Activated CD4-positive, alpha-beta T cell treated with anti-CD3 and anti-CD28 coated beads for 36 hours (primary cell): ENCODE measurements around the gene FIGNL2. TPM values are rescaled to one million over a fixed set of nuclear protein-coding genes. Genes with fewer than 3 reads are reported as not detected.

Experiments
- ATAC-seq: fragments of 200-7000 bp; cut with Tn5 transposase; one replicate; pipeline ENCODE4 v1.10.0; 2021; ENCODE audit warnings: mild to moderate bottlenecking, moderate library complexity
- CTCF ChIA-PET: fragments of 350-600 bp; sonication (Branson Sonifier 250); formaldehyde crosslinking; loops from one replicate; lab custom pipeline; 2021; ENCODE audit warnings: antibody characterized with exemption; lab: Charles Lee
- POLR2A ChIA-PET: fragments of 350-600 bp; sonication (Branson Sonifier 250); formaldehyde crosslinking; loops from one replicate; lab custom pipeline; 2021; ENCODE audit warnings: antibody characterized with exemption, inconsistent platforms; lab: Charles Lee
- DNase-seq: peaks from one replicate; pipeline ENCODE4 v3.0.0-alpha.2; 2020
- H3K27ac Mint-ChIP-seq: one replicate; pipeline ENCODE4 v1.8.0; 2021; ENCODE audit warnings: mixed read lengths
- H3K27me3 Mint-ChIP-seq: one replicate; pipeline ENCODE4 v1.8.0; 2021; ENCODE audit warnings: mixed read lengths
- H3K36me3 Mint-ChIP-seq: one replicate; pipeline ENCODE4 v1.8.0; 2021; ENCODE audit warnings: low read depth, mixed read lengths
- H3K4me1 Mint-ChIP-seq: one replicate; pipeline ENCODE4 v1.8.0; 2021; ENCODE audit warnings: mixed read lengths
- H3K4me3 Mint-ChIP-seq: one replicate; pipeline ENCODE4 v1.8.0; 2021; ENCODE audit warnings: mild to moderate bottlenecking, moderate library complexity, mixed read lengths
- H3K9me3 Mint-ChIP-seq: one replicate; pipeline ENCODE4 v1.8.0; 2021; ENCODE audit warnings: low read depth, mixed read lengths
- intact Hi-C, 2 experiments: fragments of 100-400 bp; cut with DNase I in 1 of 2; cut with micrococcal nuclease in 1 of 2; formaldehyde crosslinking; loops; one replicate each; pipeline versions ENCODE4 v1.14.2 to v1.15.1; 2022 to 2024; cut with DNase I, micrococcal nuclease
- total RNA-seq, 2 experiments: library from RNA; stranded (reverse); gene quantifications; one replicate each; pipeline ENCODE4 v1.2.3, GENCODE V29; 2021

Gene FIGNL2
- total RNA-seq, 2 experiments from 2014 or later = 0.19 to 0.27 TPM

- intact Hi-C loops = loop anchor here (5.0 to 10.0 kb wide), 7 partner anchors 50 to 587 kb away; partner anchors contain the start of genes ATG101 (in 1 of the 2), DAZAP2 (in 1 of the 2), GALNT6 (in 1 of the 2) and SCN8A (in 1 of the 2)
- H3K4me3 Mint-ChIP-seq = peak overlapping the region; percentile 65
- H3K36me3 Mint-ChIP-seq = no peaks in the 10 kb centered on the region
- H3K27me3 Mint-ChIP-seq = no peaks in the 10 kb centered on the region
- H3K9me3 Mint-ChIP-seq = no peaks in the 10 kb centered on the region
- POLR2A ChIA-PET = no interaction called here
- ATAC-seq (no peak), DNase-seq (no peak)
- CTCF ChIA-PET = interaction anchor here (0.6 to 3.0 kb wide), 2 partner anchors 8 to 176 kb away, joined by 3 to 15 read pairs; a partner anchor contains a TSS
- no peak overlapping the region for H3K27ac Mint-ChIP-seq
- H3K4me1 Mint-ChIP-seq = peaks cover 22% of the 10 kb centered on the region
These were observed 26.3 kb downstream of the FIGNL2 start for GRCh38 chr12:51822261-51822616.

GRCh38 chr12:51821440-51822260, 26.9 kb downstream of the FIGNL2 start:
- ATAC-seq (peak; percentile 4), DNase-seq (peak; percentile 57)
- ChIA-PET CTCF (interaction anchor here (0.6 to 1.5 kb wide), 7 partner anchors 11 to 220 kb away, joined by 3 to 6 read pairs (median 5); no protein-coding TSS in a partner anchor), POLR2A (no interaction called here)
- H3K4me1 Mint-ChIP-seq = peaks cover 16% of the 10 kb centered on the region
- no peaks in the 10 kb centered on the region for H3K27me3 Mint-ChIP-seq
- peak overlapping the region; percentile 65 for H3K4me3 Mint-ChIP-seq
- no peaks in the 10 kb centered on the region for H3K9me3 Mint-ChIP-seq
- no peaks in the 10 kb centered on the region for H3K36me3 Mint-ChIP-seq
- peak overlapping the region; percentile 55 for H3K27ac Mint-ChIP-seq
- intact Hi-C loops = loop anchor here (2.0 to 10.0 kb wide), 12 partner anchors 51 to 587 kb away; partner anchors contain the start of genes SCN8A (in 2 of the 2), SLC4A8 (in 2 of the 2), ACVR1B (in 1 of the 2) and ATG101 (in 1 of the 2)

DNA sequence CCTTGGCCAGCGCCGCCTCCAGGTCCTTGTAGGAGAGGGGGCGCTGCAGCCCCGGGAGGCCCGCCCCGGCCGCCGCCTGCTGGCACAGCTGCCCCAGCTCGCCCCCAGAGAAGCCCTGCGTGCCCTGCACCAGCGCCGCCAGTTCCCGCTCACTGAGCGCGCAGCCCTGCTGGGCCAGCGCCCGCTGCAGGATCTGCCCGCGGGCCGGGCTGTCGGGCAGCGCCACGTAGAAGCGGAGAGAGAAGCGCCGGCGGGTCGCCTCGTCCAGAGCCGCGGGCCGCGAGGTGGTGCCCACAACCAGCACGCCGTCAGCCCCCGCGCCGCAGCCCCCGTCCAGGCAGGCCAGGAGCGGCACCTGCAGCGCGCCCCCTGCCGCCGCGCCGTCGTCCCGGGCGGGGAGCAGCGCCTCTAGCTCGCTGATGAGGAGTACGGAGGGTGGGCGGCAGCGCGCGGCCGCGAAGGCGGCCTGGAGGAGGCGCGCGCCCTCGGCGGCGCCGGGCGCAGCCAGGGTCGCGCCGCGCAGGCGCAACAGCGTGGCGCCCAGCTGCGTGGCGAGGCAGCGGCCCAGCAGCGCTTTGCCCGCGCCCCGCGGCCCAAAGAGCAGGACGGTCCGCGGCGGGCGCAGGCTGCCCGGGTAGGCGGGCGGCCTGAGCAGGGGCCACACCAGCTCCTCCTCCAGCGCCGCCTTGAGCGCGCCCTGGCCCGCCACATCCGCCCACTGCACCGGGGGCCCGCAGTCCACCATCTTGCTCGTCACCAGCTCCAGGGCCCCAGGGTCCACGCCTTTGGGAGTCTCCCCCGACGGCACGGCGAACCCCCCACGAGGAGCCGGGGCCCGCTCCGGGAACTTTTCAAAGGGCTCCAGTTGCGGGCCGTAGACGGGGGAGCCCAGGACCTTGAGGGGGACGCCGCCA, 27.7 kb downstream of the FIGNL2 start:
- POLR2A ChIA-PET = interaction anchor here (0.6 to 1.3 kb wide), 5 partner anchors 29 to 1396 kb away, joined by 3 to 6 read pairs (median 4); no protein-coding TSS in a partner anchor
- H3K36me3 Mint-ChIP-seq = no peaks in the 10 kb centered on the region
- ATAC-seq (peak; percentile 83), DNase-seq (peak; percentile 92)
- no peaks in the 10 kb centered on the region for H3K27me3 Mint-ChIP-seq
- no peak overlapping the region for H3K27ac Mint-ChIP-seq
- intact Hi-C loops = loop anchor here (1.0 to 10.0 kb wide), 14 partner anchors 8 to 586 kb away; partner anchors contain the start of genes SCN8A (in 2 of the 2), SLC4A8 (in 2 of the 2), ACVR1B (in 1 of the 2) and ATG101 (in 1 of the 2)
- H3K9me3 Mint-ChIP-seq = no peaks in the 10 kb centered on the region
- peaks cover 15% of the 10 kb centered on the region for H3K4me1 Mint-ChIP-seq
- peak overlapping the region; percentile 59 for H3K4me3 Mint-ChIP-seq
- CTCF ChIA-PET = interaction anchor here (0.6 to 1.8 kb wide), 15 partner anchors 9 to 774 kb away, joined by 3 to 6 read pairs (median 4); no protein-coding TSS in a partner anchor

DNA sequence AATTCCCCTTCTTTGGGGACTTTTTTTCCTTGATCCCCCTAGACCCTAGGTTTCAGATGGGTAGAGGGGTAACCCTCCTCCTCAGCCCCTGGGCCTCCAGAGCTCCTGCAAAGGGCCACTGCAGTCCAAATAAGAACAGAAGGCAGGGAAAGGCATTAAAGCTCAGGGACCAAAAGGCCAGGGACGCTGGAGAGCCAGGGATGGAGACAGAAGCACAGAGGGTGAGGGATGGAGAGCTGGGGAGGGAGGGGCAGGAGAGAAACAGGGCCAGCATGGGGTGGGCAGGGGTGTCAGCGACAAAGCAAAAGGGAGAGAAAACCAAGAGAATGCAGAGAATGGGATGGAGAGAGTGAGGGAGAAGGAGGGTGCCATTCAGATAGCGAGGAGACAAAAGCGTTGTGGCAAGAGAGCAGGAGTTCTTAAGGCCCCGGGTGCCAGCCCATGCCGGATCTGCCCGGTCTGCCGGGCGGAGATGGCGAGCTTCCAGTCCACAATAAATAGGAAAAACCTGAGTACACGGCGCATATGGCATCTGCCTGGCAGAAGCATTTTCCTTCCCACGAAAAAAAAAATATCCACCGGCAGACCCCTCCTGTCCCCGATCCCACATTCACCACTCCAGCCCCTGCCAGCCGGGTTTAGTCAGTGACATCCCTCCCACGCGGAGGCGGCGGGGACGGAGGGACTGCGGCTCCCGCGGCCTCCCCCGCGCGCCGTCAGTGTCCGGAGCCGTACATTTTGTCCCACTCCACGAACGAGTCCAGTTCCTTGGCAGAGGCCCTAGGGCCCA, 28.6 kb downstream of the FIGNL2 start:
- no peak for ATAC-seq
- POLR2A ChIA-PET = interaction anchor here (0.6 to 1.3 kb wide), 5 partner anchors 24 to 1397 kb away, joined by 3 to 6 read pairs (median 4); no protein-coding TSS in a partner anchor
- CTCF ChIA-PET = interaction anchor here (0.6 to 1.8 kb wide), 17 partner anchors 10 to 787 kb away, joined by 3 to 6 read pairs (median 3); no protein-coding TSS in a partner anchor

DNA sequence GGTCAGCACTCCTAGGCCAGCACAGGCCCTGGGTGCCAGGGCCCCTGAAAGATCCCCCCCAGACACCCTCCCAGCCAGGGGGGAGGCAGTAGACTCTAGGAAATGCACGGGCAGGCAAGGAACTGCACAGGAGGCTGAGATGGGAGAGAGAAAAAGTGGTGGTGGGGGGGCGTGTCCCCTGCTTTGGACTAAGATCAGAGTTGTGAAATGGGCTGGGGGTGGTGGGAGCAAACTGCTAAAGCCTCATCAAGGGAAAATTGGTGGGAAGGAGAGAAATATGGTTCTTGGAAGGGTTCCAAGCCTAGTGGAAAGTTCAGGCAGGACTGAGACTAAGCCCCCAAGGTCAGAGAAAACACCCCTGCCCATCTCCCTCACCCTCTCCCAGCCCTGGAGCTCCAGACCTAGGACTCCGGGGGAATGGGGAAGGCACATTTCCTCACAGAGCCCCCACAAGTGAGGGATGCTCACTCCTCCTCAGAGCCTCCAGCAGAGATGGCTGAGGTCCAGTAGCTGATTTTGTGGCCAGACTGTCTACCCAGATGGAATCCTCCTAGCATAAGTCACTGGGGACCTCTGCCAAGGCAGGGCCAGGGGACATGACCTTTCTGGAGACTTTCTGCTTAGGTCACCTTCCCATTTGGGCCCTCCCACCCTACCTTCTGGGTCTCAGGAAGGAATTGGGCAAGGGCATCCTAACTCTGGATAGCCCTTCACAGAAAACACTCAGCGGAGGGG, 29.8 kb downstream of the FIGNL2 start:
- CTCF ChIA-PET = interaction anchor here (0.6 to 1.8 kb wide), 6 partner anchors 11 to 403 kb away, joined by 3 to 5 read pairs (median 3); no protein-coding TSS in a partner anchor
- intact Hi-C loops = no loop called here
- Mint-ChIP-seq H3K36me3 (no peaks in the 10 kb centered on the region), H3K27me3 (no peaks in the 10 kb centered on the region), H3K9me3 (no peaks in the 10 kb centered on the region), H3K4me3 (no peak overlapping the region), H3K4me1 (peaks cover 21% of the 10 kb centered on the region), H3K27ac (no peak overlapping the region)
- POLR2A ChIA-PET = no interaction called here
- no peak for ATAC-seq
- DNase-seq = no peak

More for the DNA sequence above, 28.6 kb downstream of the FIGNL2 start:
- no peak for DNase-seq
- peaks cover 22% of the 10 kb centered on the region for H3K4me1 Mint-ChIP-seq
- no peak overlapping the region for H3K27ac Mint-ChIP-seq
- H3K36me3 Mint-ChIP-seq = no peaks in the 10 kb centered on the region
- H3K9me3 Mint-ChIP-seq = no peaks in the 10 kb centered on the region
- intact Hi-C loops = loop anchor here (1.0 to 10.0 kb wide), 14 partner anchors 8 to 585 kb away; partner anchors contain the start of genes SCN8A (in 2 of the 2), SLC4A8 (in 2 of the 2), ACVR1B (in 1 of the 2) and ATG101 (in 1 of the 2)
- peak overlapping the region; percentile 59 for H3K4me3 Mint-ChIP-seq
- no peaks in the 10 kb centered on the region for H3K27me3 Mint-ChIP-seq

GRCh38 chr12:51818086-51818485, 30.4 kb downstream of the FIGNL2 start:
- POLR2A ChIA-PET = no interaction called here
- Mint-ChIP-seq H3K36me3 (no peaks in the 10 kb centered on the region), H3K4me3 (no peak overlapping the region), H3K27ac (no peak overlapping the region), H3K4me1 (peaks cover 16% of the 10 kb centered on the region), H3K9me3 (no peaks in the 10 kb centered on the region), H3K27me3 (no peaks in the 10 kb centered on the region)
- ATAC-seq = no peak
- DNase-seq = no peak
- intact Hi-C loops = no loop called here
- CTCF ChIA-PET = interaction anchor here (1.8 kb wide), 1 partner anchor 14 kb away, joined by 4 read pairs; no protein-coding TSS in a partner anchor

GRCh38 chr12:51817027-51817953, 31.2 kb downstream of the FIGNL2 start:
- CTCF ChIA-PET = interaction anchor here (1.0 to 1.9 kb wide), 4 partner anchors 9 to 58 kb away, joined by 4 to 7 read pairs (median 4); no protein-coding TSS in a partner anchor
- Mint-ChIP-seq H3K27me3 (no peaks in the 10 kb centered on the region), H3K4me3 (no peak overlapping the region), H3K27ac (no peak overlapping the region), H3K4me1 (peaks cover 14% of the 10 kb centered on the region), H3K36me3 (no peaks in the 10 kb centered on the region), H3K9me3 (no peaks in the 10 kb centered on the region)
- intact Hi-C loops = no loop called here
- POLR2A ChIA-PET = interaction anchor here (0.5 kb wide), 1 partner anchor 1059 kb away, joined by 3 read pairs; no protein-coding TSS in a partner anchor
- ATAC-seq (no peak), DNase-seq (no peak)

GRCh38 chr12:51815571-51815970, 32.9 kb downstream of the FIGNL2 start:
- intact Hi-C loops = no loop called here
- ChIA-PET CTCF (interaction anchor here (0.6 to 2.2 kb wide), 10 partner anchors 8 to 209 kb away, joined by 3 to 15 read pairs (median 4); no protein-coding TSS in a partner anchor), POLR2A (no interaction called here)
- Mint-ChIP-seq H3K27me3 (no peaks in the 10 kb centered on the region), H3K27ac (no peak overlapping the region), H3K4me3 (peak overlapping the region; percentile 54), H3K9me3 (no peaks in the 10 kb centered on the region), H3K36me3 (no peaks in the 10 kb centered on the region), H3K4me1 (peaks cover 14% of the 10 kb centered on the region)
- ATAC-seq (no peak), DNase-seq (no peak)
